Limb (tissue), 2 donors: ENCODE data around the gene CCDC3.

Source experiments
- DNase-seq, 2 donors: peaks; one replicate each; pipeline ENCODE4 v3.0.0-alpha.2; 2016; ENCODE audit errors: extremely low spot score in 2 of 2

CCDC3 gene

GRCh38 chr10:12924911-12925310 is 76.6 kb downstream of the CCDC3 start:
- no peak for DNase-seq

DNA sequence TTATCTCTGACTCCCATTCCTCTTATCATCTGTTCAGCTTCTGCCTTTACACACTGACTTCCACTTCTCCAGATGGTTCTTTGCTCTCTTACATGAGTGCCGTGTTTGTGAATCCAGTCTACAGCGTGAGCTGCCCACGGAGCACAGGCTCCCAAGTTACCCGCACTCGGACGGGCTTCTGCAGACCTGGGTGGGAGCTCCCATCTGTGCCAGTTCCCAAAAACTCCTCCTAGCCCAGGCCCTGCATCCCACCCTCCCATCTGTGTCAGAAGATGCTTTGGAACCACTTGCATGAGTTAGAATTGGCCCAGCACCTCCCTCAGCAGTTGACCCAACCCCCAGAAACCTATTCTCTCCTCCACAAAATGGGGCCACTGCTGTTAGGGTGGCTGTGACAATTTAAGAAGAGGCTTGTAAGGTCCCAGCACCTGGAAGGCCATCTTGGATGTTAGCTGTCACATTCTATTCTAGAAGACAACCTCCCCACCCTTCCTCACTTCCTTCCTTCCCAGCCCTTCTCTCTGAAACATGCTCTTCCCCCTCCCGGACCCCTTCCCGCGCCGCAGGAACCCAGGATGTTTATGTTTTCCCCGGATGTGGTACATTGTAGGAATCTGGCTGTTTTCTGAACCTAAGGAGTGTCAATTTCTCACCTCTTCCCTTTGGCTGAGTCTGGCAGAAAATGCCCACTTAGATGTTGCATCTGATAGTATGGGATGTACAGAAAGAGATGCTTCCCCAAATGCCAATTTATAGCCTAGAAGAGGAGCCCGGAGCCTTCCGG is 79.2 kb downstream of the CCDC3 start:
- no peak for DNase-seq

GRCh38 chr10:12921163-12921562 is 80.3 kb downstream of the CCDC3 start:
- no peak for DNase-seq

GRCh38 chr10:12919574-12919973 is 81.9 kb downstream of the CCDC3 start:
- no peak for DNase-seq

- no peak for DNase-seq
These were observed 84.9 kb downstream of the CCDC3 start for GRCh38 chr10:12916587-12916986.

- DNase-seq, result no peak
These were observed 85.8 kb downstream of the CCDC3 start for GRCh38 chr10:12915637-12916168.

- DNase-seq, result no peak
These were observed 87.4 kb downstream of the CCDC3 start for GRCh38 chr10:12914111-12914510.

GRCh38 chr10:12911795-12912194 is 89.7 kb downstream of the CCDC3 start:
- no peak for DNase-seq

DNA sequence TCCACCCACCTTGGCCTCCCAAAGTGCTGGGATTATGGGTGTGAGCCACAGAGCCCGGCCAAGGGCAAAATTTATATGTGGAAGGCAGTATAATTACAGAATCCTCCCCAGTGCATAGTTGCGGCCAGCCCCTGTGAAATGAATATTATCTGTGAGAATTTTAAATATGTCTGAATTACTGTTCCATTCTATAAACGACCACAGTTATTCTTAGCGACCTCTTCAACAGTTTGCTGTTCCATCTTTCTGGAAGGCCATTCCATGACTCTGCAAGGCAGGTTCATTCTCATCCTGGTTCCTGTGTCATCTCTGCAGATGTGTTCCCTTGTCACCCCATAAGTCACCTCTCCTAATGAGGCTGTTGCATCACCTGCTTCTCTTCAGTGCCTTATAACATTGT is 90.7 kb downstream of the CCDC3 start:
- no peak for DNase-seq

- DNase-seq, result no peak
These were observed 91.7 kb downstream of the CCDC3 start for GRCh38 chr10:12909836-12910185.

DNA sequence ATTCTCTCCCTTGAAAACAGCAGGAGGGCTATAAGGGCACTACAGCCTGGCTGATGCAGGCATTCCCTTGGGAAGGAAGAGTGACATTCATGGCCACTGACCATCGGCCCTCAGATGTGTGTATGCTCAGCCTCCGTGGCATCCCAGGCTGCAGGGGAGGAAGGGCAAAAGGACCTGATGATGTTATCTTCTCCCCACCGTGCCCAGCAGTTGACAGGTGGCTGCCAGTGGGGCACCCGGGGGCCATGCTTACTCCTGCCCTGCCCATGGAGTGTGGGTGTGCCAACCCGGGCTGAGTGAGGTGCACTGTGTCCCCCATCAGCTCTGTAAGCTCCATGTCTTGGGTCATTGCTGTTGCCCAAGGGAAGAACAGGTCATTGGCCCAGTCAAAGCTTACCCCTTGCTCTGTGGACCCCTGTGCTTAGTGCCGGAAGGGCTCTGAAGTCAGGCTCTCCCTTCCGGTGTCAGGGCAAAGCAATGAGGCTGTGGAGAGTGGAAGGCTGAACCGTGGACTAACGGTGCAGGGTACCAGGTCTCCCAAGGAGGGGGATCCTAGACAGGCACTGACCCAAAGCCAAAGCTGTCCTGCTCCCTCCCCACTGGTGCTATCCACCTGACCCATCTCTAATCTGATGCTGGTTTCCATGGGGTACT is 92.2 kb downstream of the CCDC3 start:
- no peak for DNase-seq

DNA sequence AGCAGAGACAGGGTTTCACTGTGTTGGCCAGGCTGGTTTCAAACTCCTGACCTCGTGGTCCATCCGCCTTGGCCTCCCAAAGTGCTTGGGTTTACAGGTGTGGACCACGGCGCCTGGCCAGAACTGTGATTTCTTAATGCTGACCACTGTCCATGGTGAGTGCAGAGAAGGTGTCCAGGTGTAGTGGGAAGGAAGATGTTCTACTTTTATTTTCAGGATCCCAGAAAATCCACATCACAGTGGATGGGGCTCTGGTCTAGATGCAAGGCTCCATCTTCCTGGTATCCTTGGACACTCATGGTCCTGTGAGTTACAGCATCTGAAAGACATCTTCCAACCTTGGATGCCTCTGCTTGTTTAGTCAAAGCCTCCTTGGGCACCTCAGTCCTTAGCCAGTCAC is 92.7 kb downstream of the CCDC3 start:
- DNase-seq, result no peak

- peak; percentile 62 to 63 for DNase-seq
These were observed 93.9 kb downstream of the CCDC3 start for GRCh38 chr10:12907656-12908055.

DNA sequence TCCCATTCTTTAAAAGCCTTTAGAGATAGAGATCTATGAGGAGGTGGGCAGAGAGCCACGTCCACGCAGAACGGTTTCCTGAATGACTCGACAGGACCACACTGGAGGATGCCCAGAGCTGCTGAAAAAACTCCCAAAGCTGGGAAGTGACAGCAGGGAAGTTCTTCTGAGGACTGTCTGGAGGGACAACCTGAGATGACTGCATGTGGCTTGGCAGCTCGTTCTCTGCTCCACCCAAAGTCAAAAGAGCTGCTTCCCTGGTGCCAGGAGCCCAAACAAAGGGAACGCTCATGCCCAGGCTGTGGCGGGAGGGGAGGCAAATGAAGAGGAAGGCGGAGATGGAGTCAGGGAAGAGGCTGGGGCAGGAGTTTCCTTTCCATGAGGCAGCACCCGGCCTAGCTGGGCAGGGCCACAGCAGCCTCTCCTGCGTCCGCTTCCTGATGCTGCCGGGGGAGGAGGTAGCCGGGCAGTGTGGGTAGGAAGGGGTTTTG is 95.4 kb downstream of the CCDC3 start:
- DNase-seq, result no peak

GRCh38 chr10:12905067-12905466 is 96.4 kb downstream of the CCDC3 start:
- no peak for DNase-seq

GRCh38 chr10:12902851-12903358 is 98.6 kb downstream of the CCDC3 start:
- no peak for DNase-seq

- DNase-seq, result peak; percentile 64 to 66
These were observed 99.4 kb downstream of the CCDC3 start for GRCh38 chr10:12902135-12902572.

- DNase-seq, result no peak
These were observed 102.0 kb downstream of the CCDC3 start for GRCh38 chr10:12899546-12899945.

GRCh38 chr10:12898271-12898670 is 103.2 kb downstream of the CCDC3 start:
- no peak for DNase-seq

GRCh38 chr10:12897278-12897677 is 104.2 kb downstream of the CCDC3 start:
- DNase-seq, result no peak

- no peak for DNase-seq
These were observed 105.3 kb downstream of the CCDC3 start for GRCh38 chr10:12896251-12896650.

- DNase-seq, result no peak
These were observed 108.6 kb downstream of the CCDC3 start for GRCh38 chr10:12892924-12893323.

DNA sequence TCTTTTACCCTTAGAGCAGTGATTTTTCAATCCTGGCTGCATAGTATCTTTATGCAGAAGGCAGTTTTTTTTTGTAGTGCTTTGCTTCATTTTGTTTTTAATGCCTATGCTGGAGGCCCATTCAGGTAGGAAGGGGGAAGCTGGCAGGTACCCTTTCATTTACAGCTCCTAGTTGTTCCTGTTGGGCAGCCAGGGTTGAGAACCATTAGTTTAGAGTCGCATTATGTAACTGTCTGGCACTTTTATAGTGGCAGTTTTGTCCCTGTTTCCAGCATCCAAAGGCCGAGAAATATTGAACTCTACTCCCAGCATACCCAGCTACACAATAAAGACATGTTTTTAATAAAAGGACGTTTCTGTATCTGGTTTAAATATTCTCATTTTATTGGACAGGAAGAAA is 110.6 kb downstream of the CCDC3 start:
- no peak for DNase-seq
